ENCODE measurements around the gene DDB1.

- TF ChIP-seq CTCF (IDR thresholded peaks at IDR 0.05; ENCODE audit: low read depth, low read length, poor library complexity, severe bottlenecking): no peak
- no peak for TF ChIP-seq EZH2phosphoT487 (IDR thresholded peaks at IDR 0.05; ENCODE audit: borderline replicate concordance, low read length)
These were observed 24.5 kb upstream of the DDB1 start for GRCh38 chr11:61357233-61357893.
